ENCODE data around the gene SMPX.

The SMPX gene

GRCh38 chrX:21749924-21750323 lies 8.0 kb downstream of the SMPX start:
- no peak for TF ChIP-seq PATZ1 (CRISPR knock-in tag; IDR thresholded peaks at IDR 0.05; ENCODE audit: borderline replicate concordance)
- no peak for TF ChIP-seq ZNF565 (CRISPR knock-in tag; conservative IDR thresholded peaks at IDR 0.05; ENCODE audit: low read depth)
- no peak for TF ChIP-seq TSHZ2 (CRISPR knock-in tag; IDR thresholded peaks at IDR 0.05)
- TF ChIP-seq BACH2 (CRISPR knock-in tag; IDR thresholded peaks at IDR 0.05; ENCODE audit: borderline replicate concordance), result no peak
- no peak for ATAC-seq

GRCh38 chrX:21748235-21748634 lies 9.7 kb downstream of the SMPX start:
- TF ChIP-seq ISL1 (CRISPR knock-in tag; IDR thresholded peaks at IDR 0.05) (peak; percentile 60), RARB (CRISPR knock-in tag; IDR thresholded peaks at IDR 0.05) (no peak), ZFP3 (CRISPR knock-in tag; IDR thresholded peaks at IDR 0.05) (no peak)
- no peak for ATAC-seq

- TF ChIP-seq ESRRG (CRISPR knock-in tag; IDR thresholded peaks at IDR 0.05), result no peak
- TF ChIP-seq BACH2 (CRISPR knock-in tag; IDR thresholded peaks at IDR 0.05; ENCODE audit: borderline replicate concordance), result no peak
- no peak for TF ChIP-seq GLIS3 (CRISPR knock-in tag; IDR thresholded peaks at IDR 0.05)
- no peak for TF ChIP-seq ARNTL (CRISPR knock-in tag; IDR thresholded peaks at IDR 0.05; ENCODE audit: borderline replicate concordance, low read depth)
- TF ChIP-seq TOX (CRISPR knock-in tag; IDR thresholded peaks at IDR 0.05; ENCODE audit: borderline replicate concordance), result no peak
- TF ChIP-seq, protein P1, sequence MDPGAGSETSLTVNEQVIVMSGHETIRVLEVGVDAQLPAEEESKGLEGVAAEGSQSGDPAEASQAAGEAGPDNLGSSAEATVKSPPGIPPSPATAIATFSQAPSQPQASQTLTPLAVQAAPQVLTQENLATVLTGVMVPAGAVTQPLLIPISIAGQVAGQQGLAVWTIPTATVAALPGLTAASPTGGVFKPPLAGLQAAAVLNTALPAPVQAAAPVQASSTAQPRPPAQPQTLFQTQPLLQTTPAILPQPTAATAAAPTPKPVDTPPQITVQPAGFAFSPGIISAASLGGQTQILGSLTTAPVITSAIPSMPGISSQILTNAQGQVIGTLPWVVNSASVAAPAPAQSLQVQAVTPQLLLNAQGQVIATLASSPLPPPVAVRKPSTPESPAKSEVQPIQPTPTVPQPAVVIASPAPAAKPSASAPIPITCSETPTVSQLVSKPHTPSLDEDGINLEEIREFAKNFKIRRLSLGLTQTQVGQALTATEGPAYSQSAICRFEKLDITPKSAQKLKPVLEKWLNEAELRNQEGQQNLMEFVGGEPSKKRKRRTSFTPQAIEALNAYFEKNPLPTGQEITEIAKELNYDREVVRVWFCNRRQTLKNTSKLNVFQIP (CRISPR knock-in tag; IDR thresholded peaks at IDR 0.05; ENCODE audit: borderline replicate concordance, low read depth), result no peak
- no peak for ATAC-seq
These were observed 10.4 kb downstream of the SMPX start for GRCh38 chrX:21747558-21747957.

DNA sequence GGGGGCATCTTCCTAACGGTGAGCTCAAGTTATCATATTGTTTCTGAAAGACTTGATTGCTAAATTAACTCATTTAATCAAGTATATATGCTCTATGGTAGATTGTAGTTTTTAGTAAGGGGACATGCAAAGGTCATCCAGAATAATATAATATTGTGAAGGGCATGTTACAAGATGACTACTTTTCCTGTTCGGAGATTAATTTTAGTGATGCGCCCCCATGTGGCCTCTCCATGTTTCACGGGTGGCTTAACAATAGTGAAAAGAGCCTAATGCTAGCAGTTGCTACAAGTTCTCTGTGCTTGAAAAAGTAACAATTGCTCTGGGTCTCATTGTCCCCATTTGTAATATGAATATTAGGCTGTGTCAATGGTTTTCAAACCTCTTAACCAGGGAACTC lies 12.2 kb downstream of the SMPX start:
- ATAC-seq, result peak; percentile 85

DNA sequence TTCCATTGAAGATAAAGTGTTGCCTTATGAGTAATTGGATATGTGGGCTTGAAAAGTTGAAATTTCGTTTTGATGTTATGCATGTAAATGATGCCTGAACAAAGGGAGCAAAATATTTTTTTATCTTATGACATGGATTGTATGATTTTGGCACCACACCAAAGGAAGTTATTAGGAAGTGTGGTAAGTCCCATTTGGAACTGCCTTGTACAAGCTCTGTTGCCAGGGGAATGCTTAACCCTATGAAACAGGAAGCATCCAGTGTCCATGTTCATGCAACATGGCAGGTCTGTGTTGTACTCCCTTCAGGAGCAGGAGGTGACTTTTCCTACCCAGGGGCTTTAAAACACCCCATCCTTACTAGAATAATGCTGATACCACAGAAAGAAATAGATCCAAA lies 13.2 kb downstream of the SMPX start:
- TF ChIP-seq SNAI2 (CRISPR knock-in tag; IDR thresholded peaks at IDR 0.05) (no peak), ZNF70 (CRISPR knock-in tag; IDR thresholded peaks at IDR 0.05) (no peak), PATZ1 (CRISPR knock-in tag; IDR thresholded peaks at IDR 0.05; ENCODE audit: borderline replicate concordance) (no peak), ZFP3 (CRISPR knock-in tag; IDR thresholded peaks at IDR 0.05) (no peak), TCF4 (CRISPR knock-in tag; IDR thresholded peaks at IDR 0.05; ENCODE audit: borderline replicate concordance) (no peak), PPARA (CRISPR knock-in tag; IDR thresholded peaks at IDR 0.05; ENCODE audit: borderline replicate concordance) (no peak)
- ATAC-seq, result no peak

More for the DNA sequence above, 12.2 kb downstream of the SMPX start:
- TF ChIP-seq ZNF70 (CRISPR knock-in tag; IDR thresholded peaks at IDR 0.05) (peak; percentile 56; the same call in 1 of the 2 replicates), PPARA (CRISPR knock-in tag; IDR thresholded peaks at IDR 0.05; ENCODE audit: borderline replicate concordance) (no peak)

DNA sequence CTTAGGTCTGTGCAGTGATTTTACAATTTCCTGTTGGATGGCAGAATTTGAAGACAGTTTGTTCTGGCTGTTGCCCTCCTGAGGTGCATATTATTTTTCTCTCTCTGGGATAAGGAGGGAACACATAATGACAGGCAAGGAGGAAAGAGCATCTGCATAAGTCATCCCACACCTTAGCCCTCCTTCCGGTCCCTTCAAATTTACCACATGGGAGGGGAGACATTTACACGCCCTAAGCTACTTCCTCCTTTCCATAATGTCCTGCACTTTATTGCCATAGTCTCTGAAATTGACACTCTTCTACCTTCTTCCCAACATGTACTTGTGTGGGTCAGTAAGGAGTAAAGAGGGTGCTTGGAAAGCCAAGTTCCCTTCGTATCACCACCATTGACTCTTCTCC lies 13.9 kb downstream of the SMPX start:
- no peak for ATAC-seq
- TF ChIP-seq, protein P1 (CRISPR knock-in tag; IDR thresholded peaks at IDR 0.05; ENCODE audit: borderline replicate concordance, low read depth), result no peak
- TF ChIP-seq ZC3H10 (CRISPR knock-in tag; IDR thresholded peaks at IDR 0.05) (no peak), ZFP3 (CRISPR knock-in tag; IDR thresholded peaks at IDR 0.05) (no peak), ESRRG (CRISPR knock-in tag; IDR thresholded peaks at IDR 0.05) (no peak), ARNTL (CRISPR knock-in tag; IDR thresholded peaks at IDR 0.05; ENCODE audit: borderline replicate concordance, low read depth) (no peak), PPARA (CRISPR knock-in tag; IDR thresholded peaks at IDR 0.05; ENCODE audit: borderline replicate concordance) (no peak), TCF4 (CRISPR knock-in tag; IDR thresholded peaks at IDR 0.05; ENCODE audit: borderline replicate concordance) (no peak), ZNF8 (CRISPR knock-in tag; IDR thresholded peaks at IDR 0.05) (no peak), TSHZ2 (CRISPR knock-in tag; IDR thresholded peaks at IDR 0.05) (no peak), SNAI2 (CRISPR knock-in tag; IDR thresholded peaks at IDR 0.05) (no peak)
